ENCODE results near the gene POLR3A. TPM values are rescaled to one million over a fixed set of nuclear protein-coding genes. Genes with fewer than 3 reads are reported as not detected.
A peak's percentile ranks its signal among the peaks of the same experiment; 100 is the strongest.

POLR3A gene
- total RNA-seq, 1 experiment from 2014 or later, result 5.5 TPM

DNA sequence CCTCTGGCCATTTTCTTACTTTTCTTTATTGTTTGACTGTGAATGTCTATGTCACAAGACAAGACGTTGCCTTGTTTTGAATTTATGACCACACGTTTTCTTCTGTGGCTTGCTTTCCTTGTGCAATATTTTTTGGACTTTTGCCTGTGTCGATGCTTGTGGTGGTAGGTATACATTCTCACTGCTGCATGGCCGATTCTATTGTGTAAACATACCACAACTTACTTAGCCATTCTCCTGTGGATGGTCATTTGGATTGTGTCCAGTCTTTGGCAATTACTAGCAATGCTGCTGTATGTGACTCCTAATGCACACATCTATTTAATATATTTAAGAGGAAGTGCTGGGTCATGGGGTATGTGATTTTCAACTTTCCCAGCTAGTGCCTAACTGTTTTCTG, 84.8 kb downstream of the POLR3A start:
- peak; percentile 81 for DNase-seq (ENCODE audit: low spot score)

- peak; percentile 54 for DNase-seq (ENCODE audit: low spot score)
Observed at GRCh38 chr10:77943121-77943901, 86.0 kb downstream of the POLR3A start.

GRCh38 chr10:77941790-77942189, 87.5 kb downstream of the POLR3A start:
- no peak for DNase-seq (ENCODE audit: low spot score)

DNA sequence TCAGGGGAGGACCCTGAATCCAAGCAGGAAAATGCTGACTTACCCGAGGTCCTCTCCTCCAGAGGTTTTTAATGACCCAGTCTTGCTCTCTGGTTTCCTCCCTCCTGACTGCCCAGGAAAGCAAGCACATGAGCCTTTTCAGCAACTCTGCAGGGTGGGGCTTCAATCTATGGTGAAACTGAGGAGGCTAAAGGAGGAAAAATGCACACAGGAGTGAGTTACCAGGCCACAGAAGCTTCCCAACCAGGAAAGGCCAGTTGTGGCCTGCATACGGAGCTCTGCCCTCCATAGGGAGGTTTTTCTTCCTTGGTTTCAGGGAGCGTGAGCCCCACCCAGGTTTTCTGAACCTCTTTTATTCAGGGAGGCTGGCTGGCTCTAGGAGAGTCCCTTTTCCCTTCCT, 88.7 kb downstream of the POLR3A start:
- no peak for DNase-seq (ENCODE audit: low spot score)

GRCh38 chr10:77940225-77940624, 89.1 kb downstream of the POLR3A start:
- DNase-seq (ENCODE audit: low spot score), result no peak

DNA sequence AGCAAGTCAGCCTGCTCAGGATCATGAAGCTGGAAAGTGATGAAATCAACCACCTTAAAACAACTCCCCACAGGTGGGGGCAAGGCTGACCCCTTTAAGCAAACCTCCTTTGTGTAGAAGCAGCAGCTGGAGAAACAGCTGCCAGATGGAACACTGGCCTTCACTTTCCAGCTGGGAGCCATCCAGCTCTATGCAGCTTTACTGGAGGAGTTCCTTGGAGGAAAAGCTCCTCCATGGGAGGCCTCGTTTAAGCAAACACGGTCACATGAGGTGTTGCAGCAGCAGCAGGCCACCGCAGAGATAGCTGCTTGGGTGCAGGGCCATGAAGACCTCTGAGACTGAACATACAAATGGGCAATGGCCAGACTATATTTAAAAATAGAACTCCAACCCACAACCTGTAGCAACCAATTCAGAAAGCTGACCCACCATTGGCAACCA, 89.7 kb downstream of the POLR3A start:
- peak; percentile 60 for DNase-seq (ENCODE audit: low spot score)

- DNase-seq (ENCODE audit: low spot score), result no peak
Observed at GRCh38 chr10:77936697-77937567, 92.4 kb downstream of the POLR3A start.

DNA sequence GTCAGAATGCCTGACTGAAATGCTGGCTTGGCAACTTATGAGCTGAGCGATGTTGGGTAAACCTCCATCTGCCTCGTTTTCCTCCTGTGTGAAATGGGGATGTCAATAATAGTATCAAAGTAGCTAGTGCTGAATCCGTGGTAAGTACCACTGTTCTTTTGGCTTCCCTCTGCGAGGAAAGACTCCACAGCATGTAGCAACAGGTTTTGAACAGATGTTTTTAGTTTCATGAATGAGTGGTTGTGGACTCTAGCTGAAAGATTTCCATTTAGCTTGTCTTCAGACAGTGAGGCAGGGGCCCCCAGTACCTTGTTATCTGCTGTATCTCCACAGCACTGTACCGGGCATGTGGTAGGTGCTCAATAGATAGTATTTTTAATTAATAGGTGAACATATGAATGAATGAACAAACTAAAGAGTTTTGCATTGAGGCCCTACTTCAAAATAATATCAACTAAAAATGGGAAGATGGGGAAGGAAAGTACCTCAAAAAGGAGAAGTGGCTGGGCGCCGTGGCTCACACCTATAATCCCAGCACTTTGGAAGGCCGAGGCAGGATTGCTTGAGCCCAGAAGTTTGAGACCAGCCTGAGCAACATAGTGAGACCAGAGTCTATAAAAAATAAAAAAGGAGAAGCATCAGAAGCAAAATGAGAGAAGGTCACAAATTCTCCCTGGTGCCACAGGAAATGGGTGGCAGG, 97.1 kb downstream of the POLR3A start:
- no peak for DNase-seq (ENCODE audit: low spot score)

DNA sequence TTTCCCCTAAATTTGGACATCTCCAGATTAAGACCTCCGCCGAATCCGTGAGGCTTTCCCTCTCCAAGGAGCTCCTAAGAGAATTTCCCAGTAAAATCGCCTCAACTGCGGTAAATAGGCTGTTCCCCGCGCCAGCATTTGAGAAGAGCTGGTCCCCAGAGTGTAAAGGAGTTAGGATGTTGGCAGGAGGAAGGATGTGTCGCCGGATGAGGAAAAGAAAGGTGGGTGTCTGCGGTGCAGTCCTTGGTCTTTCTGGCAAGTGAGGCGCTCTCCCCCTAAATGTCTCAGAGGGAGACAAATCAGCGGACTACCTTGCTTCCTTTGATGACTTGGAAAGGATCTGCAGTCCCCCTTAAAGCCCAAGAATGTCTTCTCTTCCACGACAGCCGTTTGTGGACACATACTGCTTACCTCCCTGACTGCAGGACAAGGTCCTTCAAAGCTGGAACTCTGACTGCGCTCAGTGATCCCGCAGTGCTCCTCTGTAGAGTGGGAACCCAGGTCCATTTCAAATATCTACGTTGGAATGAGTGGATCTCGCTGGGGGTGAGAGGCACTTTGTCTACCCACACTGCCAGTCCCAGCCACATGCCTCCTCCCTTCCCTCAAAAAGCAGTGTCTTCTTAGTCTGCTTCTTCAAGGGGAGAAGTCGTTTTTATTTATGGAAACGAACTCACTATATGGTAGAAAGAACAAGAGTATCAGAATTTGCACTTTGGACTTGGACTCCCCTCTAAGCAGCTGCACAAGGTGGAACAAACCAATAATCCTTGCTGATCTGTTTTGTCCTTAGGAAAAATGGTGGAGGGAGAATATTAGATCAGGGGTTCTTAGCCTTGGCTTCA, 101.7 kb downstream of the POLR3A start:
- no peak for DNase-seq (ENCODE audit: low spot score)

GRCh38 chr10:77926566-77927401, 102.5 kb downstream of the POLR3A start, which contains the start of gene DLG5:
Gene DLG5 (minus strand): TSS chr10:77926755. CDS start chr10:77926520, 235 bp downstream.
- DNase-seq (ENCODE audit: low spot score), result no peak

DNA sequence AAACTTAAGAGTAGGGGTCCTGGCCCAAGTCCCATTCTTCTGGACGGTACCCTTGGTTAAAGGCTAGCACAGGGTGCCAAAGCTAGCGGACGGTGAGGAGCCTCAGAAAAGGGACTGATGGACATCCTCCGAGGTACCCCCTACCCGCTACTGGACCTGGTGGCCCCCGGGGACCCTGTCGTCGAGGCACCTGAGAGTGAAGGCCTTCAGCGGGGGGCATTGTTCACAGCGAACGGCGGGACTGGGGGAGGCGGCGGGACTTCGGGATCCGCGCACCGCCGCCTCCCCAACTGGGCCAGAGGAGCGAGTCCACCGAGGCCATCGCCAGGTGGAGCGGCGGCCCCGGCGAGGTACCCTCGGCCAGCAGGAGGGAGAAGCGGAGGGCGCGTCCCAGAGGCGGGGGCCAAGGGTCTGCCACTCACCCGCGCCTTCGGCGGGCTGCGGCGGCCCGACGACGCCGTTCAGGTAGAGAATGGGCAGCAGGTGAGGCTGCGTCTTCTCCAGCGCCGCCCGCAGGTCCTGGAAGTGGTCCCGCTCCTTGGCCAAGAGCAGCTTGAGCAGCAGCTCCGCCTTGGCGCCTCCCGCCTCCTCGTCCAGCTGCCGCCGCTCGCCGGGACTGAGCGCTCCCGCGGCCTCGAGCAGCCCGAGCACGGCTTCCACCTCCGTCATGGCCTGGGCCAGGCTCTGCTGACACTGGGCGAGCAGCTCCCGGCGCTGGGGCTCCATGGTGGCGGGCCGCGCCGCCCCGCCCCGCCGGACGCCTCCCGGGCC, 103.3 kb downstream of the POLR3A start:
- no peak for DNase-seq (ENCODE audit: low spot score)

GRCh38 chr10:77925410-77925794, 103.9 kb downstream of the POLR3A start:
- no peak for DNase-seq (ENCODE audit: low spot score)

- DNase-seq (ENCODE audit: low spot score), result no peak
Observed at GRCh38 chr10:77922566-77923179, 106.6 kb downstream of the POLR3A start.

DNA sequence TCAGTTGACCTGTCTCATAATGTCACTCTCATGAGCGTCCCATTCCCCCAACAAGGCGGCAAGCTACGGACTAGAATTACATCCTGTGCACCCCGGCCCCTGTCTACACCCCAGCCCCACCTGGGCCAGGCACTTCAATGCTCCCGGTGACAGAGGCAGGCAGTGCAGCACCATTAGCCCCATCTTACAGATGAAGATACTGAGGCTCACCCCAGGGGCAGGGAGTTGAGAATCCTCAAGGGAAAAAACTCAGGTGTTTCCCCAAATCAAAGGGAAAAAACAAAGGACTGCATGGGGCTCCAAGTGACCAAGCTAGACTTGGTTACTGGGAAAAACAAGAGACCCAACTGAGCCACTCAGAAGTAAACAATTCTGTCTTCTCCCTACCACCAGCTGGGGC, 107.3 kb downstream of the POLR3A start:
- no peak for DNase-seq (ENCODE audit: low spot score)

GRCh38 chr10:77921395-77921794, 107.9 kb downstream of the POLR3A start:
- DNase-seq (ENCODE audit: low spot score), result no peak

DNA sequence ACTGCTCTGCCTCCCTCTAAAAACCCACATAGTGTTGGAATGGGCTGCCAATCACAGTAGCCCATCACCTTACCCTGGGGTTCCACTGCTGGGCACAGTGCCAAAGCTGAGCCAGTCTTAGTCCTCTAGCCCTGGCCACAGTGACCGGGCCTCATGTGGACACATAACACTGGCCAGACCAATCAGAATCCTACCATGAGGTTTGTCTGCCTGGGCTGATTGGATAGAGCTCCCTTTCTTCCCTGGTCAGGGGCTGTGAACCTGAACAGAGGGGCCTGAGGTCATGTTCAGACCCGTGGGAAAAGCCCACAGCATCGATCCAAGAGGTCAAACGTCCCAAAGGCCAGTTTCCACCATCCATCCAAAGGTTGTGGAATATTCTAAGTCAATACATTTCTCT, 108.8 kb downstream of the POLR3A start:
- DNase-seq (ENCODE audit: low spot score), result no peak

DNA sequence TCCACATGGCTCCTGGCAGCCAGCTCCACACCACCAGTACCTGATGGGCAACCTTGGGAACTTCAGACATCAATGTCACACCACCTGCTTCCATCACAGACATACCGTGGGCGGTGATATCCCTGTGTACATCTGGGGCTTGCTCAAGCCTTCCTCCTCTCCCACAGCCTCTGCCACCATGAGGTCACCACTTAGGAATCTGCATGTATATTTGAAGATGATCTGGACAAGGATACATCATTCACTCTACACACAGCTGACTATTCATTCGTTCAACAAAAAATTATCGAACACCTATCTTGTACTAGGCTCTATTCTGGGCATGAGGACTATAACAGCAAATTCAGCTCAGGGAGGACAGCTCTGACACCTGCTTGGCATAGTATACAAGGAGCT, 109.6 kb downstream of the POLR3A start:
- DNase-seq (ENCODE audit: low spot score), result no peak

All from H4 (cell line).